ENCODE results near the gene STARD9. TPM values are rescaled to one million over a fixed set of nuclear protein-coding genes. Genes with fewer than 3 reads are reported as not detected.

The STARD9 gene
- total RNA-seq, 1 experiment from 2014 or later = 1.7 TPM

DNA sequence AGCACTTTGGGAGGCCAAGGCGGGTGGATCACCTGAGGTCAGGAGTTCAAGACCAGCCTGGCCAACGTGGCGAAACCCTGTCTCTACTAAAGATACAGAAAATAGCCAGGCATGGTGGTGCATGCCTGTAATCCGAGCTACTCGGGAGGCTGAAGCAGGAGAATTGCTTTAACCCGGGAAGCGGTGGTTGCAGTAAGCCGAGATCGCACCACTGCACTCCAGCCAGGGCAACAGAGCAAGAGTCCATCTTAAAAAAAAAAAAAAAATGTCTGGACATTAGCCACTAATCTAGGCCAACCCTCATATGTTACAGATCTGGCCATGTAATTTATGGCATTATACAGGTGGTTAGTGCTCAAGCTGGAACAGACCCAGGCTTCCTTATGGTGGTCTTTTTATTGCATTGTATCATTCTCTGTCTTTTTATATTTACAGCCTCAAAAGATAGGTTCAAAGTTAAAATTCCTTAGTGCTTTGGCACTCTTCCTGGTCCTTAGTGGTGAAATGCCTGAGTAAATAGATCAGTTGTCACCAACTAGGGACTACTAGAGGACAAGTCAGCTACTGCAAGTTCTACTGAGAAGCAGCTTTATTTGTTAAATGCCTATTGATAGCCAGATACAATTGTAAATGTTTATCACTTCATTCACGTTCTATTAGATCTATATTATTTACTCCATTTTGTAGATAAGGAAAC, 16.0 kb downstream of the STARD9 start:
- ChIA-PET POLR2A (ENCODE audit: unreplicated experiment) (interaction anchor here (0.6 kb wide), 1 partner anchor 321 kb away, joined by 3 read pairs; no protein-coding TSS in a partner anchor), CTCF (interaction anchor here (0.7 to 1.0 kb wide), 2 partner anchors 16 to 1745 kb away, joined by 3 to 7 read pairs; partner anchors contain the start of gene STARD9)
- Histone ChIP-seq H3K4me1 (replicated peaks; ENCODE audit: insufficient read depth) (no peaks in the 10 kb centered on the region), H3K27ac (no peak overlapping the region), H3K9me2 (ENCODE audit: insufficient read depth) (no peaks in the 10 kb centered on the region), H3F3A (ENCODE audit: insufficient read depth, low read depth) (no peaks in the 10 kb centered on the region), H3K4me3 (no peak overlapping the region), H3K4me2 (no peak overlapping the region), H3K79me2 (ENCODE audit: low read depth) (no peaks in the 10 kb centered on the region), H2AFZ (no peak overlapping the region), H3K9me3 (ENCODE audit: insufficient read depth, low read depth) (no peaks in the 10 kb centered on the region), H3K27me3 (ENCODE audit: insufficient read depth, low read depth) (no peaks in the 10 kb centered on the region), H3K36me3 (ENCODE audit: low read depth) (no peaks in the 10 kb centered on the region), H4K20me1 (ENCODE audit: insufficient read depth) (no peaks in the 10 kb centered on the region)
- intact Hi-C loops (cut with micrococcal nuclease; ENCODE audit: unreplicated experiment) = no loop called here
- no TSS peak for BruUV-seq (replicated peaks)
- no peak for TF ChIP-seq EZH2 (IDR thresholded peaks at IDR 0.05; ENCODE audit: low read depth)
- peak; percentile 50; the same call in 1 of the 2 replicates for TF ChIP-seq CTCF (conservative IDR thresholded peaks at IDR 0.05)
- DNase-seq = peak in 1 of 2 experiments; percentile 49

GRCh38 chr15:42592716-42593115, 17.3 kb downstream of the STARD9 start:
- POLR2A ChIA-PET (ENCODE audit: unreplicated experiment) = no interaction called here
- no peak for DNase-seq
- Histone ChIP-seq H3K27me3 (ENCODE audit: insufficient read depth, low read depth) (no peaks in the 10 kb centered on the region), H3K79me2 (ENCODE audit: low read depth) (no peaks in the 10 kb centered on the region), H3K4me2 (no peak overlapping the region), H3K27ac (no peak overlapping the region), H3K4me1 (replicated peaks; ENCODE audit: insufficient read depth) (no peaks in the 10 kb centered on the region), H3K9me2 (ENCODE audit: insufficient read depth) (no peaks in the 10 kb centered on the region), H2AFZ (no peak overlapping the region), H3F3A (ENCODE audit: insufficient read depth, low read depth) (no peaks in the 10 kb centered on the region), H3K36me3 (ENCODE audit: low read depth) (no peaks in the 10 kb centered on the region), H3K9me3 (ENCODE audit: insufficient read depth, low read depth) (no peaks in the 10 kb centered on the region), H3K4me3 (no peak overlapping the region), H4K20me1 (ENCODE audit: insufficient read depth) (no peaks in the 10 kb centered on the region)
- TF ChIP-seq CTCF (conservative IDR thresholded peaks at IDR 0.05) = no peak
- TF ChIP-seq EZH2 (IDR thresholded peaks at IDR 0.05; ENCODE audit: low read depth) = no peak
- intact Hi-C loops (cut with micrococcal nuclease; ENCODE audit: unreplicated experiment) = no loop called here
- no TSS peak for BruUV-seq (replicated peaks)
- CTCF ChIA-PET = interaction anchor here (0.7 kb wide), 1 partner anchor 168 kb away, joined by 9 read pairs; no protein-coding TSS in a partner anchor

- no TSS peak for BruUV-seq (replicated peaks)
- Histone ChIP-seq H3K9me3 (ENCODE audit: insufficient read depth, low read depth) (no peaks in the 10 kb centered on the region), H3K79me2 (ENCODE audit: low read depth) (no peaks in the 10 kb centered on the region), H3K27ac (no peak overlapping the region), H3F3A (ENCODE audit: insufficient read depth, low read depth) (no peaks in the 10 kb centered on the region), H3K4me1 (replicated peaks; ENCODE audit: insufficient read depth) (no peaks in the 10 kb centered on the region), H3K4me3 (no peak overlapping the region), H3K36me3 (ENCODE audit: low read depth) (no peaks in the 10 kb centered on the region), H4K20me1 (ENCODE audit: insufficient read depth) (no peaks in the 10 kb centered on the region), H3K4me2 (no peak overlapping the region), H2AFZ (no peak overlapping the region), H3K27me3 (ENCODE audit: insufficient read depth, low read depth) (no peaks in the 10 kb centered on the region), H3K9me2 (ENCODE audit: insufficient read depth) (no peaks in the 10 kb centered on the region)
- TF ChIP-seq CTCF (conservative IDR thresholded peaks at IDR 0.05) (no peak), EZH2 (IDR thresholded peaks at IDR 0.05; ENCODE audit: low read depth) (no peak)
- POLR2A ChIA-PET (ENCODE audit: unreplicated experiment) = no interaction called here
- CTCF ChIA-PET = interaction anchor here (0.7 kb wide), 1 partner anchor 168 kb away, joined by 9 read pairs; no protein-coding TSS in a partner anchor
- intact Hi-C loops (cut with micrococcal nuclease; ENCODE audit: unreplicated experiment) = no loop called here
- no peak for DNase-seq
Observed at GRCh38 chr15:42593143-42593542, 17.7 kb downstream of the STARD9 start.

Measured in PC-9 (cell line).